Loucy (cell line): ENCODE data around the gene H2BK1.

Source experiments
- H2AFZ ChIP-seq: fragments of 200-600 bp; sonication (generic); 2 replicates; pipeline ENCODE4 v1.6.0; 2016; ENCODE audit warnings: antibody characterized with exemption, mild to moderate bottlenecking, low read length, moderate library complexity
- H3F3A ChIP-seq: fragments of 200-600 bp; 2 replicates; pipeline ENCODE4 v1.6.0; 2016; ENCODE audit warnings: antibody characterized with exemption, low read depth, mild to moderate bottlenecking
- H3K27me3 ChIP-seq: fragments of 200-600 bp; sonication (generic); 2 replicates; pipeline ENCODE4 v1.6.1; 2014; ENCODE audit warnings: low read length, mild to moderate bottlenecking; ENCODE audit not compliant: insufficient read depth, poor library complexity, severe bottlenecking
- H3K36me3 ChIP-seq: fragments of 200-600 bp; sonication (generic); 2 replicates; pipeline ENCODE4 v1.6.1; 2016; ENCODE audit warnings: low read length; ENCODE audit not compliant: insufficient read depth
- H3K4me1 ChIP-seq: fragments of 200-600 bp; sonication (generic); 2 replicates; pipeline ENCODE4 v1.5.1; 2014; ENCODE audit warnings: low read length, mild to moderate bottlenecking; ENCODE audit not compliant: insufficient read depth, poor library complexity, severe bottlenecking
- H3K4me2 ChIP-seq: fragments of 200-600 bp; sonication (generic); 2 replicates; pipeline ENCODE4 v1.6.0; 2014; ENCODE audit warnings: antibody characterized with exemption, low read length, low read depth, mild to moderate bottlenecking; ENCODE audit not compliant: poor library complexity, severe bottlenecking
- H3K4me3 ChIP-seq: fragments of 200-600 bp; sonication (generic); 2 replicates; pipeline ENCODE4 v1.5.1; 2014; ENCODE audit warnings: low read length, mild to moderate bottlenecking, mixed read lengths; ENCODE audit not compliant: poor library complexity, severe bottlenecking
- H3K79me2 ChIP-seq: fragments of 200-600 bp; sonication (generic); 2 replicates; pipeline ENCODE4 v1.6.1; 2014; ENCODE audit warnings: low read length; ENCODE audit not compliant: insufficient read depth
- H3K9ac ChIP-seq: fragments of 200-600 bp; sonication (generic); 2 replicates; pipeline ENCODE4 v1.6.0; 2014; ENCODE audit warnings: mild to moderate bottlenecking, low read depth, low read length, moderate library complexity; ENCODE audit not compliant: poor library complexity, severe bottlenecking
- H3K9me2 ChIP-seq: fragments of 200-600 bp; sonication (generic); replicated peaks from 2 replicates; pipeline ENCODE4 v1.6.1; 2016; ENCODE audit warnings: low read depth, low read length, mixed read lengths
- H3K9me3 ChIP-seq: fragments of 200-600 bp; sonication (generic); 2 replicates; pipeline ENCODE4 v1.6.1; 2014; ENCODE audit warnings: mild to moderate bottlenecking, antibody characterized with exemption, low read length, low read depth; ENCODE audit not compliant: insufficient read depth
- H4K20me1 ChIP-seq: fragments of 200-600 bp; sonication (generic); 2 replicates; pipeline ENCODE4 v1.6.0; 2014; ENCODE audit warnings: antibody characterized with exemption, low read length, mild to moderate bottlenecking; ENCODE audit not compliant: insufficient read depth, poor library complexity, severe bottlenecking
- EZH2phosphoT487 ChIP-seq: fragments of 200-600 bp; IDR thresholded peaks from 2 replicates; pipeline ENCODE4 v1.6.1; 2018; ENCODE audit warnings: antibody characterized with exemption, mild to moderate bottlenecking, moderate library complexity, borderline replicate concordance
- TF ChIP-seq, protein P1 (sequence below): fragments of 200-600 bp; sonication (generic); conservative IDR thresholded peaks from 2 replicates; pipeline ENCODE4 v1.5.1; 2014; ENCODE audit warnings: mild to moderate bottlenecking, antibody characterized with exemption, low read length

The H2BK1 gene

DNA sequence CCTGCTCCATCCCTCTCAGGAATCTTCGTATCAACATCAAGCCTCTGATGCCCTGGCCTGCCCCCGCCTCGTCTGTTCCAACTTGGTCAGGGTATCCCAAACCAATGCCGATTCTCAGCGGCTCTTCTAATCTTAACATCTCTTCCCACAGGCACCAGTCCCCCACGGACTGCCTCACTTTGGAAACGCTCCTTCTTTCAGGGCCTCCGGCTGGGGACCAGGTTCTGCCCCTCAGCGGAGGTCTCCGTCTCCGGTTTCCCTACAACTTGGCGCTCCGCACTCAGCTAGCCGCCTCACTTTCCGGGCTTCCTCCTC lies 16.2 kb upstream of the H2BK1 start:
- H3K9me3 ChIP-seq, result no peaks in the 10 kb centered on the region
- peaks cover 31% of the 10 kb centered on the region for H3K79me2 ChIP-seq
- peaks cover 12% of the 10 kb centered on the region for H4K20me1 ChIP-seq
- H3F3A ChIP-seq, result no peaks in the 10 kb centered on the region
- H3K4me2 ChIP-seq, result peak overlapping the region; percentile 95
- H3K9me2 ChIP-seq, result no peaks in the 10 kb centered on the region
- peaks cover 21% of the 10 kb centered on the region for H3K4me1 ChIP-seq
- TF ChIP-seq, protein P1, sequence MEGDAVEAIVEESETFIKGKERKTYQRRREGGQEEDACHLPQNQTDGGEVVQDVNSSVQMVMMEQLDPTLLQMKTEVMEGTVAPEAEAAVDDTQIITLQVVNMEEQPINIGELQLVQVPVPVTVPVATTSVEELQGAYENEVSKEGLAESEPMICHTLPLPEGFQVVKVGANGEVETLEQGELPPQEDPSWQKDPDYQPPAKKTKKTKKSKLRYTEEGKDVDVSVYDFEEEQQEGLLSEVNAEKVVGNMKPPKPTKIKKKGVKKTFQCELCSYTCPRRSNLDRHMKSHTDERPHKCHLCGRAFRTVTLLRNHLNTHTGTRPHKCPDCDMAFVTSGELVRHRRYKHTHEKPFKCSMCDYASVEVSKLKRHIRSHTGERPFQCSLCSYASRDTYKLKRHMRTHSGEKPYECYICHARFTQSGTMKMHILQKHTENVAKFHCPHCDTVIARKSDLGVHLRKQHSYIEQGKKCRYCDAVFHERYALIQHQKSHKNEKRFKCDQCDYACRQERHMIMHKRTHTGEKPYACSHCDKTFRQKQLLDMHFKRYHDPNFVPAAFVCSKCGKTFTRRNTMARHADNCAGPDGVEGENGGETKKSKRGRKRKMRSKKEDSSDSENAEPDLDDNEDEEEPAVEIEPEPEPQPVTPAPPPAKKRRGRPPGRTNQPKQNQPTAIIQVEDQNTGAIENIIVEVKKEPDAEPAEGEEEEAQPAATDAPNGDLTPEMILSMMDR, result no peak
- TF ChIP-seq EZH2phosphoT487, result no peak
- H3K4me3 ChIP-seq, result peak overlapping the region; percentile 85
- peak overlapping the region; percentile 65 for H2AFZ ChIP-seq
- H3K9ac ChIP-seq, result peak overlapping the region; percentile 77
- H3K36me3 ChIP-seq, result peaks cover 19% of the 10 kb centered on the region; the same call in 1 of the 2 replicates
- no peaks in the 10 kb centered on the region for H3K27me3 ChIP-seq

DNA sequence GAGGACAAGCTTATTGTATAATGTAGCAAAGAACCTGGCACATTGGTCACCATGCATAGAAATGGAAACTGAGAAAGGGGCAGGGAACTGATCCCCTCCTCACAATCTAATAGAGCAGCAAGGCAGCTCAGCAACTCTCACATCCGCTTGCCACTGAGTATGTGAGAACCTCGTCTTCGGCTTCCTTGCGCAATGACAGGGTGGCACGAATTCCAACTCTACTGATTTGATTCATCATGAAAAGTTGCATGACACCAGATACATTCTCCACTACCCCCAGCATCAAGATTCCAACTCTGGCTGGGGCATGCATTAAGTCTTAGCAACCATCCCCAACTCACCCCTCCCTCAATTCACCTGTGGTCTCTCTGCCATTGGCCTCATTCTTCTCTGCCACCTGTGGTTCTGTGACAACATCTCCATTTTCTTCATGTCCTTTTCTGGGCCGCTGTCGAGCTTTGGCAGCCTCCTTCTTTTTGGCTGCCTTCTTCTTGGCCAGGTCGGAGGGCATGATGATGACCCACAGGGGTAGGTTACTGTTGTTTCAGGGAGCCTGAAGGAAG lies 15.7 kb upstream of the H2BK1 start:
- H3K4me3 ChIP-seq, result peak overlapping the region; percentile 85
- H3K79me2 ChIP-seq, result peaks cover 29% of the 10 kb centered on the region
- peaks cover 21% of the 10 kb centered on the region; the same call in 1 of the 2 replicates for H3K36me3 ChIP-seq
- no peaks in the 10 kb centered on the region for H3K9me3 ChIP-seq
- H4K20me1 ChIP-seq, result peaks cover 12% of the 10 kb centered on the region
- no peak overlapping the region for H2AFZ ChIP-seq
- peak overlapping the region; percentile 95 for H3K4me2 ChIP-seq
- H3K4me1 ChIP-seq, result peaks cover 17% of the 10 kb centered on the region
- H3K27me3 ChIP-seq, result no peaks in the 10 kb centered on the region
- H3F3A ChIP-seq, result no peaks in the 10 kb centered on the region
- H3K9ac ChIP-seq, result peak overlapping the region; percentile 77
- H3K9me2 ChIP-seq, result no peaks in the 10 kb centered on the region
- TF ChIP-seq EZH2phosphoT487, result no peak
- TF ChIP-seq, protein P1, result no peak

DNA sequence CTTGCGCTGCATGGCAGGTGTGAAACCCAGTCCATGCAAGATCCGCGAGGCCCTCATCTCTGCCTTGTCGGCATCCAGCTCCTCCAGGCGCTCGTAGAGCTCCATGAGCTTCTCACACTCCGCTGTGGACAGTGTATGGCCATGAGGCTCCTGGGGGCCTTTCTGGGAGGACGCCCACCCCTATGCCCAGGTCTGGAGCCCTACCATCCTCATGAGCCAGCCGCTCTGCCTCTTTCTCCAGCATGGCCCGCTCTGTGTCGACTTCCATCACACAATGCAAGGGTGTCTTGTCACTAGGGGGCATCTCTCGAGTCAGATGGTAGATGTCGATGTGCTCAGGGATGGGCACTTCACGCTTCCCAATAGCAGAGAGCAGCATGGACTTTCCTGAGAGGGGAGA lies 13.4 kb upstream of the H2BK1 start:
- Histone ChIP-seq H3K9me2 (no peaks in the 10 kb centered on the region), H3K9me3 (no peaks in the 10 kb centered on the region), H2AFZ (no peak overlapping the region), H3K4me2 (no peak overlapping the region), H3K79me2 (peaks cover 29% of the 10 kb centered on the region), H3K4me3 (no peak overlapping the region), H3K9ac (no peak overlapping the region), H3K27me3 (no peaks in the 10 kb centered on the region), H3K36me3 (peaks cover 38% of the 10 kb centered on the region; the same call in 1 of the 2 replicates), H4K20me1 (peaks cover 12% of the 10 kb centered on the region), H3K4me1 (peaks cover 17% of the 10 kb centered on the region), H3F3A (no peaks in the 10 kb centered on the region)
- TF ChIP-seq EZH2phosphoT487, result no peak
- TF ChIP-seq, protein P1, result 0 out of 2 replicates have a peak, but pooled peaks have one; percentile 13
